ENCODE results near the gene CDH11.

CDH11 gene

DNA sequence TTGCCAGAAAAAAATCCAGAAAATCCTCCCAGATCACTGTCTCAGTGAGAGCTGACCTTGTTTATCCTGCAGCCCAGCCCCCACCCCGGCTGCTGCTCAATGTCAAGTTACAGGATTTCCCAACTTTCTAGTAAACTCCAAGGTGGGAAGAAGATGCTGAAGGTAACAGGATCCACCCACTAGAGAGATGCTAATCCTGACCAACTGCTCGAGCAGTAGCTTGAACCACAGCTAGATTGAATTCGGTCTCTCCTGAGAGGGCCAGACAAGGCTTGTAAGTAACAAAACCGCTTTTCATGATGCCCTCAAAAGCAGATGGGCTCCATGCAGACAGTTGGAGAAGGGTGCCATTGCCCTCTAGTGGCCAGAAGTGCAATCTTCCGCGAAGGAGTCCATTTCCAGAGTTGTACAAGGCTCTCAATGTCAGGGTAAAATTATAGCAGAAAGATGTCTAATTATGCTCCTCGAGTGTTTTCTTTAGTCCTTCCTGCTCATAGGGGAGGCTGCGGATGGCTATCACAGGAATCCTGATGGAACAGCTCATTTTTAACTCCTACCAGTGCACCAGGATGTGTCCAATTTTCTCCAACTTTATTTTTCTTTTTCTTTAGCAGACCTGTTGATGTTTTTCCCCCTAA is 3.9 kb downstream of the CDH11 start:
- DNase-seq (ENCODE audit: low read depth), result no peak

- no peak for DNase-seq (ENCODE audit: low read depth)
Measured at GRCh38 chr16:65116818-65117430, 4.9 kb downstream of the CDH11 start.

DNA sequence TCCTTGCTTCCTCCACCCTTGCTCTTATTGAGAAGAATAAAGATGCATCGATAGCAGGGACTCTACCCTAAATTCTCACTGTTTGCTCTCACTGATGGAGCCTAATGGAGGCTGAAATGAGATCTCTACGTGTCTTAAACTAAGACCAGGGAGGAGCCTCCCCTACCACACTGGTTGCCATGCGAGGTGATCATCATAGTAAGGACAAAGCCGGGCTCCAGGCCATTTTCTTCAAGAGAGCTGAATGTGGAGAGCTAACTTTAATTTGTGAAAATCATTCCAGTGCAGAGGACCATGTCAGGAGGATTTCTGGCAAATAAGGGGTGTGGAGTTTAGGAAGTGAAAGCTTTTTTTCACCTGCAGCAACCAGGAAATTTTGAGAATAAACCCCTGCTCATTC is 5.6 kb downstream of the CDH11 start:
- no peak for DNase-seq (ENCODE audit: low read depth)

GRCh38 chr16:65114527-65114926 is 7.3 kb downstream of the CDH11 start:
- DNase-seq (ENCODE audit: low read depth), result no peak

- DNase-seq (ENCODE audit: low read depth), result no peak
Measured at GRCh38 chr16:65113441-65113840, 8.4 kb downstream of the CDH11 start.

GRCh38 chr16:65111306-65111705 is 10.6 kb downstream of the CDH11 start:
- DNase-seq (ENCODE audit: low read depth), result no peak

DNA sequence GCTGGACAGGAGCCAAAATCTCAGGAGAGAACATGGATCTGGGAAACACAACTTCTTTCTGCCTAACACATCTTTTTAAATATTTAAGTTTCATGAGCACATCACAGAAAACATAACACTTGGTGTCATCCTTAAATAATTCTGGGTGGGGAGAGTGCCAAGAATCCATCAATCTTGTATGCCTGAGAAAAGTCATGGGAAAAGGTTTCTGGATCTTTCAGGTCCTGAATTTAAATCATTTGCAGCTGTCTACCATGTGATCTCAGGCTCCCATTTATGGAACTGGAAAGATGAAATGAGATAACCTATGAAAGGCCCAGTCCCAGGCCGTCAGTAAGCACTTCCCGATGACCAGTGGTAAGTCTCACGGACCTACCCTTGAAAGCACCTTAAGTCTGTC is 15.1 kb downstream of the CDH11 start:
- DNase-seq (ENCODE audit: low read depth), result no peak

DNA sequence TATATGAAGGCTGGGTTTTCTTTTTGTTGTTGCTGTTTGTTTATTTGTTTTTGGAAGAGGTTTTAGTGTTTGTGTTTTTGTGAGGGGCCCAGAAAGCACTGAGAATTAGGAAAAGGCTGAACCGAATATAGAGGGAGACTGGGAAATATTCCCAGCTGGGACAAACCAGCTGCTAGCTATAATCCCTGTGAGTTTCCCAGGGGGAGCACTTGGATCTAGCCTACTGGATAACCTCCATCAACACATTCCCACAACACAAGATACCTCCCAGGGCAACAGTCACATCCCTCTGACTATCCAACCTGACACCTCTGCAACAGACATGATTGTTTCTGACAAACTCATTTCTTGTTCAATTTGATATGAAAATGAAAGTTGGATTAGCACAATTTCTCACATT is 16.7 kb downstream of the CDH11 start:
- DNase-seq (ENCODE audit: low read depth), result no peak

GRCh38 chr16:65104471-65104870 is 17.4 kb downstream of the CDH11 start:
- DNase-seq (ENCODE audit: low read depth), result no peak

DNA sequence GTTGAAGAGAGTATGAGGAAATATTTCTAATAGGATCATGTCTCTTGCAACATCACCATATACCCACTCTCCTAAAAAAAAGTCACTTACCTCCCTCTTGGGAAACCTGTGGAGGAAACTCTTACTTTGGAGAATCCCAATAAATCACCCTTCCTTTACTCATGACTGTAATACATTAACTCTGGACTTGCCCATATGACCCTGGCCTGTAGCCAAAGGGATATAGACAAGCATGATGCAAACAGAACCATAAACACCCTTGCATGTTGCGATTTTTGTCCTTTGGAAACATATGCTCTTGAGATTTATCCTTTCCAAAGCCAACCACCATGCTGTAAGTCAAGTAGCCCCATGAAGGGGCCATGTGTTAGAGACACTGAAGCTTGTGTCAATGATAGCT is 19.5 kb downstream of the CDH11 start:
- DNase-seq (ENCODE audit: low read depth), result no peak

GRCh38 chr16:65101009-65101408 is 20.9 kb downstream of the CDH11 start:
- DNase-seq (ENCODE audit: low read depth), result no peak

GRCh38 chr16:65099607-65100006 is 22.3 kb downstream of the CDH11 start:
- no peak for DNase-seq (ENCODE audit: low read depth)

- DNase-seq (ENCODE audit: low read depth), result no peak
Measured at GRCh38 chr16:65098916-65099315, 22.9 kb downstream of the CDH11 start.

- no peak for DNase-seq (ENCODE audit: low read depth)
Measured at GRCh38 chr16:65097296-65097695, 24.6 kb downstream of the CDH11 start.

DNA sequence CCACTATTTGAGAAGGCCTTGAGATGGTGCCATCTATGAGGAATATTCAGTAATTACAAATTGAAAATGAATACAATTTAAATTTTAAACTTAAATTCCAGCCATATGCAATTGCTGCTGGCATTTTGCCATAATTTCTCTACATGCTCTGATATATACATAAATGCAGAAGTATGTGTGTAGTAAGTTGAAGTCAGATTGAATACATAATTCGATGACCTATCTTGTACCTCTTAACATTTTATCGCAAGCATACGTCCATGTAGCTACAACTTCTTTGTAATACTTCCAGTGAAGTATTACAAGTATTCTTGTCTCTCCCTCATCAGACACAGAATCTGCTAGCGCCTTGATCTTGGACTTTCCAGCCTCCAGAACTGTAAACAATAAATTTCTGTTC is 26.0 kb downstream of the CDH11 start:
- no peak for DNase-seq (ENCODE audit: low read depth)

DNA sequence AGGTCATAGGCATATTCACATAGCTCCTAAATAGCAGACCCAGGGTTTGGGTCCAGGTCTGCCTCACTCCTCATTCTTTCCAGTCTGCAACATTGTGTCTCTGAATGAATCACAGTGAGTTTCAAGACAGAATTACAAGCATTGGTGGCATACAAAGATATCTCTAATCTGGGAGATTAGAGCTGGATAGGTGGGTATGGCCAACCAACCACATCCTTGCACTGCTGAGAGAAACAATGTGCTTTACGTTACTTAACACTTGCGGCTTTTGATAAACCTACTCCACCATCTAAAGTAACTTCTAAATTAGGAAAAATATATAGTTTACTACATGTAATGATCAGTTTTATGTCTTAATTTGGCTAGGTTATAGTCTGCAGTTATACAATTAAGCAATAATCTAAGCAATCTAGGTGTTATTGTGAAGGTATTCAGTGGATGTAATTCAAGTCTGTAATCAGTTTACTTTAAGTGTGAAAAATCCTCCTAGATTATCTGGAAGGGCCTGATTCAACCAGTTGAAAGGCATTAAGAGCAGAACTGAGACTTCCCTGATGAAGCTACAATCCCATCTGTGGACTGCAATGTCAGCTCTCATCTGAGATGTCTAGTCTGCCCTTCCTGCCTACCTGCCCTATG is 26.7 kb downstream of the CDH11 start:
- no peak for DNase-seq (ENCODE audit: low read depth)

GRCh38 chr16:65094009-65094408 is 27.9 kb downstream of the CDH11 start:
- no peak for DNase-seq (ENCODE audit: low read depth)

- no peak for DNase-seq (ENCODE audit: low read depth)
Measured at GRCh38 chr16:65083164-65083857, 38.6 kb downstream of the CDH11 start.

GRCh38 chr16:65079549-65079948 is 42.3 kb downstream of the CDH11 start:
- DNase-seq (ENCODE audit: low read depth), result no peak

- no peak for DNase-seq (ENCODE audit: low read depth)
Measured at GRCh38 chr16:65077181-65077580, 44.7 kb downstream of the CDH11 start.

DNA sequence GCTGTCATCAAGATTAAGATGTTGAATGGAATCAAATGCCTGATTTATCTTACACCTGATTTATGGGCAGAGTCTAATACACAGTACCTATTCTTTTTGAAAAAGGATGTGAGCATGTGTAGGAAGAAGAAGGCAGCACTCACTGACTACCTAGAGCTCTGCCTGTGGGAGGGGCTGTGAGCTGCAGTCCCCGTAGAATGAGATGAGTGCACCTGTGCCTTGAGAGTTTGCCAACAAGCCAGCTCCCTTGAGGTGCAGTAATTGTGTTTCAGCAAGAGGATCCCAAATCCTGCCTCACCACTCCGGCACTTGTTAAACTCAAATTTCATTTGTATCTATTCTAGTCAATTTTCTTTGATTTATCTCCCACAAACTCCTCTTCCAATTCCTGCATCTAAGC is 46.0 kb downstream of the CDH11 start:
- no peak for DNase-seq (ENCODE audit: low read depth)

- no peak for DNase-seq (ENCODE audit: low read depth)
Measured at GRCh38 chr16:65071433-65072311, 50.2 kb downstream of the CDH11 start.
